ENCODE results near the gene CDK7. TPM values are rescaled to one million over a fixed set of nuclear protein-coding genes. Genes with fewer than 3 reads are reported as not detected.

The CDK7 gene
- total RNA-seq, 5 donors from 2014 or later (not counting 1 experiment from before 2014, with no cell fraction given) = 21.4 to 26.5 (median 22.0) TPM

DNA sequence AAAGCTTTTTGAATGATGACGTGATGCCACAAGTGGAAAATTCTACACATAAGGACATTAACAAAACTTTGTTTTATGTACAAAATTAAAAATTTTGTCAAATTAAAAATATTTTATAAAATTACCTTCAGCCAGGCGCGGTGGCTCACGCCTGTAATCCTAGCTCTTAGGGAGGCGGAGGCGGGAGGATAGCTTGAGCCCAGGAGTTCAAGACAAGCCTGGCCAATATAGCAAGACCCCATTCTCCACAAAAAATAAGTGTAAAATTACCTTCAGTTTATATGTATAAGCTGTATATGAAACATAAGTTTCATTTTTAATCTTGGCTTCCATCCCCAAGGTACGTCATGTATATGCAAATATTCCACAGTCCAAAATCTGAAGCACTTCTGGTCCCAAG lies 40.9 kb downstream of the CDK7 start:
- H3K27me3 Mint-ChIP-seq = no peaks in the 10 kb centered on the region
- Histone ChIP-seq H3K4me1 (ENCODE audit: control insufficient read depth in 1 of 2, extremely low read depth in 1 of 2, insufficient read depth in 2 of 2, low read length in 2 of 2) (no peaks in the 10 kb centered on the region), H3K27me3 (replicated peaks in 1 of 2; ENCODE audit: control insufficient read depth in 2 of 2, extremely low read depth in 1 of 2, insufficient read depth in 2 of 2, low read length in 1 of 2) (no peaks in the 10 kb centered on the region), H3K9me3 (no peaks in the 10 kb centered on the region), H3K27ac (ENCODE audit: low read length) (no peak overlapping the region), H3K36me3 (ENCODE audit: control insufficient read depth in 2 of 2, extremely low read depth in 1 of 2, insufficient read depth in 1 of 2, low read length in 1 of 2) (peaks cover 0 to 33% of the 10 kb centered on the region in 2 donors), H3K4me3 (ENCODE audit: control insufficient read depth in 1 of 2, extremely low read depth in 1 of 2, low read length in 1 of 2) (no peak overlapping the region)
- no peak overlapping the region for H3K27ac Mint-ChIP-seq
- no peak for ATAC-seq (replicated peaks in 1 of 4)
- H3K9me3 Mint-ChIP-seq = no peaks in the 10 kb centered on the region
- POLR2A ChIA-PET = no interaction called here
- WGBS (ENCODE audit: insufficient coverage) = no CpG with 5 or more reads among the region's 7 CpGs
- CTCF ChIA-PET = no interaction called here
- H3K4me1 Mint-ChIP-seq = peaks cover 9 to 17% (median 10%) of the 10 kb centered on the region in 3 donors
- DNase-seq = no peak
- peaks cover 36% of the 10 kb centered on the region for H3K36me3 Mint-ChIP-seq
- H3K4me3 Mint-ChIP-seq = no peak overlapping the region

DNA sequence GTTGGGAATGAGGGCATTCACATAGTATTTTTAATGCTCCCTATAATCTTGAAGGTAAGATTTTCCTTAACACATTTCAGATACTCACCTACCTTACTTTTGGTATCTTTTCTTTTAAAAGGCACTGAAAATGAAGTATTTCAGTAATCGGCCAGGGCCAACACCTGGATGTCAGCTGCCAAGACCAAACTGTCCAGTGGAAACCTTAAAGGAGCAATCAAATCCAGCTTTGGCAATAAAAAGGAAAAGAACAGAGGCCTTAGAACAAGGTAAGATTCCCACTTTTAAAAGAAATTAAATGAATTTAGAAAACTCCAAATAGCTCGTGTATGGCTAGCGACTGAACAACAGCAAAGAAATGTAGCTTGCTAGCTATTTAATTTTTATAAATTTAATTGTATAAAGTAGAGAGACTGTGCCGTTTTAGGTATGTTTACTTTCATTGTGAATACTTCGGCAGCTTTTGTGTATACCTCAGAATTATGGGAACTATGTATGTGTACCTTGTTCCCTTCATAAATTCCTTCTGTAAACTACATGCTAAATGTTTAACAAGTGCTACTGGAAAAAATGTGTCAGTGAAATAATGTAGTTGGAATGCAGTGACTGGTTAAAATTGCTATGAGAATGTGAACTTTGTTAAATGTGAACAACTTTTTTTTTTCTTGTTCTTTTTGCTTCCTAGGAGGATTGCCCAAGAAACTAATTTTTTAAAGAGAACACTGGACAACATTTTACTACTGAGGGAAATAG lies 41.9 kb downstream of the CDK7 start:
- H3K27me3 ChIP-seq (replicated peaks in 1 of 2; ENCODE audit: control insufficient read depth in 2 of 2, extremely low read depth in 1 of 2, insufficient read depth in 2 of 2, low read length in 1 of 2) = no peaks in the 10 kb centered on the region
- ChIA-PET CTCF (no interaction called here), POLR2A (no interaction called here)
- Mint-ChIP-seq H3K4me1 (peaks cover 5 to 11% (median 7%) of the 10 kb centered on the region in 3 donors), H3K27ac (no peak overlapping the region), H3K27me3 (no peaks in the 10 kb centered on the region), H3K9me3 (no peaks in the 10 kb centered on the region), H3K36me3 (peaks cover 36% of the 10 kb centered on the region), H3K4me3 (no peak overlapping the region)
- no peak overlapping the region for H3K27ac ChIP-seq (ENCODE audit: low read length)
- ATAC-seq (replicated peaks in 1 of 4) (no peak), DNase-seq (no peak)
- no peaks in the 10 kb centered on the region for H3K9me3 ChIP-seq
- no CpG with 5 or more reads among the region's 5 CpGs for WGBS (ENCODE audit: insufficient coverage)
- no peak overlapping the region for H3K4me3 ChIP-seq (ENCODE audit: control insufficient read depth in 1 of 2, extremely low read depth in 1 of 2, low read length in 1 of 2)
- peaks cover 0 to 34% of the 10 kb centered on the region in 2 donors for H3K36me3 ChIP-seq (ENCODE audit: control insufficient read depth in 2 of 2, extremely low read depth in 1 of 2, insufficient read depth in 1 of 2, low read length in 1 of 2)
- H3K4me1 ChIP-seq (ENCODE audit: control insufficient read depth in 1 of 2, extremely low read depth in 1 of 2, insufficient read depth in 2 of 2, low read length in 2 of 2) = no peaks in the 10 kb centered on the region

DNA sequence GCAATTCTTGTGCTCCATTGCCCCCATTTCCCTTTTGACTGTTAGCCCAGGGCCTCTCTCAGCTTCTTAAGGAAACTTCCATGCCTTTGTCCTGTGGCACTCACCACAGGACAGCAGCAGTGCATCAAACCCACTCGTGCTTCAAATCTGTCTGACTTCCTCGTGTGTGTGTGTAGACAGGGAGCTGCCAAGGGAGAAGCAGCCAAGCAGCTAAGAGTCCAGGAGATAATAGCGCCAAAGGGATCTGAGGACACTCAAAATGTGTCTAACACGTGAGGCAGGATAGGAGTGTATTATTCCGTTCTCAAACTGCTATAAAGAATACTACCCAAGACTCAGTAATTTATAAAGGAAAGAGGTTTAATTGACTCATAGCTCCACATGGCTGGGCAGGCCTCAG lies 44.8 kb downstream of the CDK7 start:
- Histone ChIP-seq H3K27ac (ENCODE audit: low read length) (no peak overlapping the region), H3K9me3 (no peaks in the 10 kb centered on the region), H3K27me3 (replicated peaks in 1 of 2; ENCODE audit: control insufficient read depth in 2 of 2, extremely low read depth in 1 of 2, insufficient read depth in 2 of 2, low read length in 1 of 2) (no peaks in the 10 kb centered on the region), H3K4me3 (ENCODE audit: control insufficient read depth in 1 of 2, extremely low read depth in 1 of 2, low read length in 1 of 2) (no peak overlapping the region), H3K36me3 (ENCODE audit: control insufficient read depth in 2 of 2, extremely low read depth in 1 of 2, insufficient read depth in 1 of 2, low read length in 1 of 2) (peaks cover 4 to 31% of the 10 kb centered on the region in 2 donors), H3K4me1 (ENCODE audit: control insufficient read depth in 1 of 2, extremely low read depth in 1 of 2, insufficient read depth in 2 of 2, low read length in 2 of 2) (no peaks in the 10 kb centered on the region)
- DNase-seq (no peak), ATAC-seq (replicated peaks in 1 of 4) (no peak)
- H3K4me1 Mint-ChIP-seq = no peaks in the 10 kb centered on the region
- H3K4me3 Mint-ChIP-seq = no peak overlapping the region
- 100% methylated on average over 2 of the region's 5 CpGs for WGBS (ENCODE audit: insufficient coverage)
- H3K9me3 Mint-ChIP-seq = no peaks in the 10 kb centered on the region
- CTCF ChIA-PET = interaction anchor here (0.5 to 1.5 kb wide), 2 partner anchors 57 to 90 kb away, joined by 3 to 4 read pairs; partner anchors contain the start of gene CENPH (in 1 of the 2)
- POLR2A ChIA-PET = interaction anchor here in 1 of 2 donors (0.9 kb wide), 1 partner anchor 29 kb away, joined by 3 read pairs; no protein-coding TSS in a partner anchor
- no peaks in the 10 kb centered on the region for H3K27me3 Mint-ChIP-seq
- peak overlapping the region in 1 of 2 donors; percentile 13 for H3K27ac Mint-ChIP-seq
- peaks cover 35% of the 10 kb centered on the region for H3K36me3 Mint-ChIP-seq

DNA sequence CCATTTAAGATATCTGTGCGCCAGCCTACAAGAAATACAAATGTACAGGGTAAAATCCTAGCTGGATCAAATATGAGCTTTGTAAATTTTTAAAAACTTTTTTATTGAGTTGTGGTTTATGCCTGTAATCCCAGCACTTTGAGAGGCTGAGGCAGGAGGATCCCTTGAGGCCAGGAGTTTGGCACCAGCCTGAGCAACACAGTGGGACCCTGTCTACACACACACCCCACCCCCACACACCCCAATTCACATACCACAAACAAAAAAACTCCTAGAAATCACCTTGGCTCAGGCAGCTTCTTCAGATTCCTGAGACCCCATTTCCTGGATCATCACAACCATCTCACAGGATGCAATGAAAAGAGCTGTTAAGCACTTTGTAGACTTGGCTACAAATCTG lies 46.4 kb downstream of the CDK7 start:
- CTCF ChIA-PET = interaction anchor here in 1 of 2 donors (0.5 kb wide), 1 partner anchor 22 kb away, joined by 5 read pairs; no protein-coding TSS in a partner anchor
- no peaks in the 10 kb centered on the region for H3K4me1 Mint-ChIP-seq
- POLR2A ChIA-PET = no interaction called here
- DNase-seq (no peak), ATAC-seq (replicated peaks in 1 of 4) (no peak)
- WGBS (ENCODE audit: insufficient coverage) = no CpG with 5 or more reads among the region's 1 CpG
- H3K27ac Mint-ChIP-seq = peak overlapping the region in 1 of 2 donors; percentile 52
- Histone ChIP-seq H3K36me3 (ENCODE audit: control insufficient read depth in 2 of 2, extremely low read depth in 1 of 2, insufficient read depth in 1 of 2, low read length in 1 of 2) (peaks cover 11 to 24% of the 10 kb centered on the region in 2 donors), H3K4me1 (ENCODE audit: control insufficient read depth in 1 of 2, extremely low read depth in 1 of 2, insufficient read depth in 2 of 2, low read length in 2 of 2) (no peaks in the 10 kb centered on the region), H3K27ac (ENCODE audit: low read length) (no peak overlapping the region), H3K4me3 (ENCODE audit: control insufficient read depth in 1 of 2, extremely low read depth in 1 of 2, low read length in 1 of 2) (no peak overlapping the region), H3K9me3 (no peaks in the 10 kb centered on the region), H3K27me3 (replicated peaks in 1 of 2; ENCODE audit: control insufficient read depth in 2 of 2, extremely low read depth in 1 of 2, insufficient read depth in 2 of 2, low read length in 1 of 2) (no peaks in the 10 kb centered on the region)
- H3K4me3 Mint-ChIP-seq = no peak overlapping the region
- H3K27me3 Mint-ChIP-seq = no peaks in the 10 kb centered on the region
- H3K9me3 Mint-ChIP-seq = no peaks in the 10 kb centered on the region
- peaks cover 42% of the 10 kb centered on the region for H3K36me3 Mint-ChIP-seq

DNA sequence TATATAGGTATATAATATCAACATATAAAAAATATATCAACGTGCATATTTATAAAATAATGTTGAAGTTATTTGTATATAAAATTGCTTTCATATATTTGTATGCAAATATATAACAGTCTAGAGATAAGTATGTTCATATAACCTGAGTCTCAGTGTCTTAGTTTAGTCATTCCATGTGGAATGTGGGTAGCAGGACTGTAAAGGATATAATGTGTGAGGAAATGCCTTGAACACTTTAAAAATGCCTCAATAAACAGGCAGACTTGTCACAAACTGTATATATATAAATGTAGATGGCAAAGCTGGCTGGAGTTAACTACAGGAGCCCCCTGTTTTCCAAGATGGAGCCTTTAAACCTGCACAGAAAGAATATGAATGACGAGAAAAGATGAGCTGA lies 49.5 kb downstream of the CDK7 start:
- no peaks in the 10 kb centered on the region for H3K9me3 Mint-ChIP-seq
- peaks cover 11 to 14% of the 10 kb centered on the region in 2 donors for H3K36me3 ChIP-seq (ENCODE audit: control insufficient read depth in 2 of 2, extremely low read depth in 1 of 2, insufficient read depth in 1 of 2, low read length in 1 of 2)
- ATAC-seq (replicated peaks in 1 of 4) = no peak

DNA sequence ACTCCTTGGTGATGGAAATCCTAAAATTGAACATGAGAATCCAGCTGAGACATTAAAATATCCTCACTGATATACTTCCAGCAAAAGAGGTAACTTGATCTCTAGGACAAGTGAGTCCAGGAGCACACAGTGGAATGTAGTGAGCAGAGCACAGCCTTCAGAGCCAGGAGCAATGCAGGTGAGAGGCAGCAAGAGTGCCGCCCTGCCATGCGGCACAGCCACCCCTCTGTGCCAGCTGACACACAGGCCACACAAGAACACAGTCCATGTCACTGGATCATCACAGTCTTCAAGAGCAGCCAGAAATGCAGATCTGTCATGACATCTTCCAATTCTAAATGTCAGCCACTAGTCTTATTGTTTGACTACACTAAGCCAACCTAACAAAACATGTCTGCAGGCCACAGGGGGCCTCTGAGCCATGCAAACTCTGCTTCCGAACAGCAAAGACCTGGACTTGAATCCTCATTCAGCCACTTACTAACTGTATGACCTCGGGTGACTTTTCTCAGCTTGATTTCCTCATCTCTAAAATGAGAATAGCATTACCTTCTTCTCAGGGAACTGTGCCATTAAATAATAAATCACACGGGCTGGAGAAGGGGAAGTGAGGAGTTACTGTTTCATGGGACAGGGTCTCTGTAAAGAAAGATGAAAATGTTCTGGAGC lies 50.9 kb downstream of the CDK7 start:
- ATAC-seq (replicated peaks in 1 of 4) (no peak), DNase-seq (no peak)
- Mint-ChIP-seq H3K36me3 (peaks cover 22% of the 10 kb centered on the region), H3K4me1 (no peaks in the 10 kb centered on the region), H3K9me3 (no peaks in the 10 kb centered on the region), H3K27me3 (no peaks in the 10 kb centered on the region), H3K4me3 (no peak overlapping the region), H3K27ac (no peak overlapping the region)
- ChIA-PET CTCF (no interaction called here), POLR2A (no interaction called here)
- H3K27me3 ChIP-seq (replicated peaks in 1 of 2; ENCODE audit: control insufficient read depth in 2 of 2, extremely low read depth in 1 of 2, insufficient read depth in 2 of 2, low read length in 1 of 2) = no peaks in the 10 kb centered on the region
- WGBS (ENCODE audit: insufficient coverage) = 100% methylated on average over 3 of the region's 5 CpGs
- H3K9me3 ChIP-seq = no peaks in the 10 kb centered on the region
- peaks cover 5 to 11% of the 10 kb centered on the region in 2 donors for H3K36me3 ChIP-seq (ENCODE audit: control insufficient read depth in 2 of 2, extremely low read depth in 1 of 2, insufficient read depth in 1 of 2, low read length in 1 of 2)
- H3K27ac ChIP-seq (ENCODE audit: low read length) = no peak overlapping the region
- no peak overlapping the region for H3K4me3 ChIP-seq (ENCODE audit: control insufficient read depth in 1 of 2, extremely low read depth in 1 of 2, low read length in 1 of 2)
- H3K4me1 ChIP-seq (ENCODE audit: control insufficient read depth in 1 of 2, extremely low read depth in 1 of 2, insufficient read depth in 2 of 2, low read length in 2 of 2) = no peaks in the 10 kb centered on the region

More for the DNA sequence above, 49.5 kb downstream of the CDK7 start:
- H3K36me3 Mint-ChIP-seq = peaks cover 30% of the 10 kb centered on the region
- H3K4me1 Mint-ChIP-seq = no peaks in the 10 kb centered on the region
- Histone ChIP-seq H3K4me3 (ENCODE audit: control insufficient read depth in 1 of 2, extremely low read depth in 1 of 2, low read length in 1 of 2) (no peak overlapping the region), H3K4me1 (ENCODE audit: control insufficient read depth in 1 of 2, extremely low read depth in 1 of 2, insufficient read depth in 2 of 2, low read length in 2 of 2) (no peaks in the 10 kb centered on the region), H3K9me3 (no peaks in the 10 kb centered on the region), H3K27me3 (replicated peaks in 1 of 2; ENCODE audit: control insufficient read depth in 2 of 2, extremely low read depth in 1 of 2, insufficient read depth in 2 of 2, low read length in 1 of 2) (no peaks in the 10 kb centered on the region), H3K27ac (ENCODE audit: low read length) (no peak overlapping the region)
- no peak for DNase-seq
- no peak overlapping the region for H3K27ac Mint-ChIP-seq
- no peaks in the 10 kb centered on the region for H3K27me3 Mint-ChIP-seq
- POLR2A ChIA-PET = no interaction called here
- 100% methylated on average over 1 of the region's 2 CpGs for WGBS (ENCODE audit: insufficient coverage)
- CTCF ChIA-PET = no interaction called here
- H3K4me3 Mint-ChIP-seq = no peak overlapping the region

Measured in T-cell (primary cell).